SH-SY5Y (cell line): ENCODE data around the gene ELMO3.

Source experiments
- GATA2 ChIP-seq: IDR thresholded peaks from 2 replicates; pipeline ENCODE4 v1.6.1; 2011; ENCODE audit warnings: mild to moderate bottlenecking, low read depth, low read length
- GATA3 ChIP-seq: IDR thresholded peaks from 2 replicates; pipeline ENCODE4 v1.6.1; 2011; ENCODE audit warnings: low read depth, mild to moderate bottlenecking, low read length, moderate library complexity

DNA sequence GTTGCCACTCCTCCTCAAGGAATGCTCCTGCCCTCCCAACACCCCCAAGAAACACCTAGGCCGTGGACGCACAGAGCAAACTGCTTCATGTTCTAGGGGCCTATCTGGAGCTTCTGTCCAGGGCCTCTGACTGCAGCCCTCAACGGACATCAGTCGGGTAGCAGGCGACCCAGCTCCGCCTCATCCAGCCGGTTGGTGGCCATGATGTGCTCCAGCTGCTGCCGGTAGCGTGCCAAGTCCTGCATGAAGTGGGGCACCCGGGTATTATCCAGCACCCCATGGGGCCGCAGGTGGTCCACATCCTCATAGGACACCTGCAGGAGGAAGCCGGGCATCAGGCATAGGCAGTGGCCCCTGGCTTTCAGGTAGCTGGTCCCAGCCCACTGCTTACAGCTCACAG, 22.3 kb upstream of the ELMO3 start:
- TF ChIP-seq GATA3 = no peak
- TF ChIP-seq GATA2 = no peak
